PC-3 (cell line): ENCODE data around the gene CCKAR.

Source experiments
- CTCF ChIP-seq: fragments of 300-600 bp; sonication (generic); conservative IDR thresholded peaks from 2 replicates; pipeline ENCODE4 v1.5.1; 2017; ENCODE audit warnings: antibody characterized with exemption, low read depth, mild to moderate bottlenecking, low read length
- EZH2 ChIP-seq: fragments of 300-600 bp; sonication (generic); IDR thresholded peaks from one replicate; pipeline ENCODE4 v1.6.1; 2017; ENCODE audit warnings: antibody characterized with exemption, mild to moderate bottlenecking, low read length; ENCODE audit not compliant: unreplicated experiment

DNA sequence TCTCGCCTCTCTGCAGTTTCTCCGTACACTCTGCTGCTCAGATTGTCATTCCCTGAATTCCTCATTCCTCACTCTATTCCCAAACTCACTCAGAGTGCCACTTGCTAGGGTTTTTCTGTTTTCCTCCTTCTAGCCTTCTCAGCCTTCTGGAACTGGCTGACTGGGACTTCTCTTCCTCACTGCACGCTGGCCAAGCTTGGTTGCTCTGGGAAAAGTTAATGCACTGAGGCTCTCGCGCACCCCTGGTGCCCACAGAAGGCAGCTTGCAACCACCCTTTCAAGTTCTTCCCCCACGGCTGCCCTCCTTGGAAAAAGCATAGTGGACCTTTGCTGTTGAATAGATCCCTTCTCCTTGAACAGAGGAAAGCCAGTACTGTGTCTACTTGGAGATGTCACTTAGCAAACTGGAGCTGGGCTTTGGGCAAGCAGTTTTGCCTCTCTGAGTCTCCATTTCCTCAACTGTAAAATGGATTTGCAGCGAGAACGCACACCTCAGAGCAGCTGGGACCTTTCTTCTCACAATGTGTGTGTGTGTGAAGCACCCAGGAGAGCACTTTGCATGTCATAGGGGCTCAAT is 6.0 kb upstream of the CCKAR start:
- TF ChIP-seq CTCF, result no peak
- no peak for TF ChIP-seq EZH2
